ENCODE measurements around the gene HMGCLL1.

DNA sequence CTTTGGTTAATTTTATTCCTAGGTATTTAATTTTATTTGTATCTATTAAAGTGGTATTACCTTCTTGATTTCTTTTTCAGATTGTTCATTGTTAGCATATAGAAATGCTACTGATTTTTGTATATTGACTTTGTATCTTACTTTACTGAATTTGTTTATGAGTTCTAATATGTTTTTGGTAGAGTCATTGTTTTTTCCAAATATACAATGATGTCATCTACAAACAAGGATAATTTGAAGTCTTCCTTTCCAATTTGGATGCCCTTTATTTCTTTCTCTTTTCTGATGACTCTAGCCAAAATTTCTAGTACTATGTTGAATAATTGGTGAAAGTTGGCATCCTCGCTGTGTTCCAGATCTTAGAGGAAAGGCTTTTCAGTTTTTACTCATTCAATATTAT is 43.0 kb upstream of the HMGCLL1 start:
- TF ChIP-seq EZH2 (IDR thresholded peaks at IDR 0.05; ENCODE audit: borderline replicate concordance) = no peak
- no peak for TF ChIP-seq CTCF (IDR thresholded peaks at IDR 0.05; ENCODE audit: poor library complexity)
- TF ChIP-seq EZH2phosphoT487 (IDR thresholded peaks at IDR 0.05; ENCODE audit: low read depth, severe bottlenecking, unreplicated experiment) = no peak
